Measurements from ENCODE around the gene COL25A1. TPM values are rescaled to one million over a fixed set of nuclear protein-coding genes. Genes with fewer than 3 reads are reported as not detected.

COL25A1 gene
- total RNA-seq, 1 experiment from 2014 or later = not detected

DNA sequence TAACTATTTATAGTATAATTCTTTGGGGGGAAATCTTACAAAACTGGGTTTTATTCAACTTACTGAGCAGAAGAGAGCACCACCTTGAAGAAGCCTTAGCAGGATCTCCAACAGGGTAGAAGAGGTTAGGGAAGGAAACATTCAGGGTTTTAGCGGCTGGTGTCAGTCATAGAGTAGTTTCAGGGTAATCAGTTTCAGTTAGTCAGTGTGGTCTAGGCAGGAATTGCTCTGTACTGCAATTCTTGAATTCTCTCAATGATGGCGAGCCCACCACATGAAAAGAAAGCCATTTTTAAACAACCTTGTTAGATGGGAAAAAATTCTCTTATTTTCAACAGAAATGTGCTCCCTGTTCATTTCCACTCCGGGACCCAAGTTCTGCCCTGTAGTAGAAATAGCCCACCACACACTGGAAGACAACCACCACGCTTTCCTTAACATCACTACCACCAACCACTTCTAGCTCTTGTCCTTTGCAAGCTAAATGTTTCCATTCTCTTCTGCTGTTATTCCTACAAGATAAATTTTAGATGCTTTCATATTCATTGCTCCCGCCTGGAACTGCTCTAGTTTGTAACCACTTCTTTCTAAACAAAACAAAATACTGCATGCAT is 25.9 kb downstream of the COL25A1 start:
- no peaks in the 10 kb centered on the region for H3K9me3 ChIP-seq (ENCODE audit: control insufficient read depth, insufficient read depth, low read depth, low read length)
- no TSS peak for BruUV-seq (replicated peaks)
- H3K27me3 ChIP-seq (ENCODE audit: control insufficient read depth, insufficient read depth, low read length) = no peaks in the 10 kb centered on the region
- no peaks in the 10 kb centered on the region for H3K36me3 ChIP-seq (ENCODE audit: control insufficient read depth, insufficient read depth, low read length)
- H3K4me1 ChIP-seq (ENCODE audit: control insufficient read depth, insufficient read depth, low read length) = no peaks in the 10 kb centered on the region
- no peak overlapping the region for H3K4me3 ChIP-seq (ENCODE audit: low read depth in 2 of 2, low read length in 2 of 2)
- no peak for DNase-seq (ENCODE audit: low read depth, low spot score)
- CTCF ChIA-PET = no interaction called here
- ATAC-seq = no peak
- in situ Hi-C loops (cut with HindIII; ENCODE audit: low pct_unique_long_range_greater_than_20kb, low sequenced_read_pairs) = no loop called here
- TF ChIP-seq, protein P1, sequence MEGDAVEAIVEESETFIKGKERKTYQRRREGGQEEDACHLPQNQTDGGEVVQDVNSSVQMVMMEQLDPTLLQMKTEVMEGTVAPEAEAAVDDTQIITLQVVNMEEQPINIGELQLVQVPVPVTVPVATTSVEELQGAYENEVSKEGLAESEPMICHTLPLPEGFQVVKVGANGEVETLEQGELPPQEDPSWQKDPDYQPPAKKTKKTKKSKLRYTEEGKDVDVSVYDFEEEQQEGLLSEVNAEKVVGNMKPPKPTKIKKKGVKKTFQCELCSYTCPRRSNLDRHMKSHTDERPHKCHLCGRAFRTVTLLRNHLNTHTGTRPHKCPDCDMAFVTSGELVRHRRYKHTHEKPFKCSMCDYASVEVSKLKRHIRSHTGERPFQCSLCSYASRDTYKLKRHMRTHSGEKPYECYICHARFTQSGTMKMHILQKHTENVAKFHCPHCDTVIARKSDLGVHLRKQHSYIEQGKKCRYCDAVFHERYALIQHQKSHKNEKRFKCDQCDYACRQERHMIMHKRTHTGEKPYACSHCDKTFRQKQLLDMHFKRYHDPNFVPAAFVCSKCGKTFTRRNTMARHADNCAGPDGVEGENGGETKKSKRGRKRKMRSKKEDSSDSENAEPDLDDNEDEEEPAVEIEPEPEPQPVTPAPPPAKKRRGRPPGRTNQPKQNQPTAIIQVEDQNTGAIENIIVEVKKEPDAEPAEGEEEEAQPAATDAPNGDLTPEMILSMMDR (IDR thresholded peaks at IDR 0.05) = no peak
- TF ChIP-seq POLR2AphosphoS5 (IDR thresholded peaks at IDR 0.05; ENCODE audit: low read depth, low read length) (no peak), SIN3A (IDR thresholded peaks at IDR 0.05; ENCODE audit: borderline replicate concordance, insufficient read depth, low read depth, low read length) (no peak), TCF7L2 (IDR thresholded peaks at IDR 0.05; ENCODE audit: low read depth, low read length) (no peak)
- TF ChIP-seq, protein P2, sequence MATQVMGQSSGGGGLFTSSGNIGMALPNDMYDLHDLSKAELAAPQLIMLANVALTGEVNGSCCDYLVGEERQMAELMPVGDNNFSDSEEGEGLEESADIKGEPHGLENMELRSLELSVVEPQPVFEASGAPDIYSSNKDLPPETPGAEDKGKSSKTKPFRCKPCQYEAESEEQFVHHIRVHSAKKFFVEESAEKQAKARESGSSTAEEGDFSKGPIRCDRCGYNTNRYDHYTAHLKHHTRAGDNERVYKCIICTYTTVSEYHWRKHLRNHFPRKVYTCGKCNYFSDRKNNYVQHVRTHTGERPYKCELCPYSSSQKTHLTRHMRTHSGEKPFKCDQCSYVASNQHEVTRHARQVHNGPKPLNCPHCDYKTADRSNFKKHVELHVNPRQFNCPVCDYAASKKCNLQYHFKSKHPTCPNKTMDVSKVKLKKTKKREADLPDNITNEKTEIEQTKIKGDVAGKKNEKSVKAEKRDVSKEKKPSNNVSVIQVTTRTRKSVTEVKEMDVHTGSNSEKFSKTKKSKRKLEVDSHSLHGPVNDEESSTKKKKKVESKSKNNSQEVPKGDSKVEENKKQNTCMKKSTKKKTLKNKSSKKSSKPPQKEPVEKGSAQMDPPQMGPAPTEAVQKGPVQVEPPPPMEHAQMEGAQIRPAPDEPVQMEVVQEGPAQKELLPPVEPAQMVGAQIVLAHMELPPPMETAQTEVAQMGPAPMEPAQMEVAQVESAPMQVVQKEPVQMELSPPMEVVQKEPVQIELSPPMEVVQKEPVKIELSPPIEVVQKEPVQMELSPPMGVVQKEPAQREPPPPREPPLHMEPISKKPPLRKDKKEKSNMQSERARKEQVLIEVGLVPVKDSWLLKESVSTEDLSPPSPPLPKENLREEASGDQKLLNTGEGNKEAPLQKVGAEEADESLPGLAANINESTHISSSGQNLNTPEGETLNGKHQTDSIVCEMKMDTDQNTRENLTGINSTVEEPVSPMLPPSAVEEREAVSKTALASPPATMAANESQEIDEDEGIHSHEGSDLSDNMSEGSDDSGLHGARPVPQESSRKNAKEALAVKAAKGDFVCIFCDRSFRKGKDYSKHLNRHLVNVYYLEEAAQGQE (IDR thresholded peaks at IDR 0.05; ENCODE audit: insufficient read depth in 1 of 2, low read depth in 2 of 2, low read length in 1 of 2) = no peak
- H3K27ac ChIP-seq (ENCODE audit: low read length) = no peak overlapping the region
- intact Hi-C loops (cut with micrococcal nuclease; ENCODE audit: unreplicated experiment) = no loop called here
- POLR2A ChIA-PET = no interaction called here

DNA sequence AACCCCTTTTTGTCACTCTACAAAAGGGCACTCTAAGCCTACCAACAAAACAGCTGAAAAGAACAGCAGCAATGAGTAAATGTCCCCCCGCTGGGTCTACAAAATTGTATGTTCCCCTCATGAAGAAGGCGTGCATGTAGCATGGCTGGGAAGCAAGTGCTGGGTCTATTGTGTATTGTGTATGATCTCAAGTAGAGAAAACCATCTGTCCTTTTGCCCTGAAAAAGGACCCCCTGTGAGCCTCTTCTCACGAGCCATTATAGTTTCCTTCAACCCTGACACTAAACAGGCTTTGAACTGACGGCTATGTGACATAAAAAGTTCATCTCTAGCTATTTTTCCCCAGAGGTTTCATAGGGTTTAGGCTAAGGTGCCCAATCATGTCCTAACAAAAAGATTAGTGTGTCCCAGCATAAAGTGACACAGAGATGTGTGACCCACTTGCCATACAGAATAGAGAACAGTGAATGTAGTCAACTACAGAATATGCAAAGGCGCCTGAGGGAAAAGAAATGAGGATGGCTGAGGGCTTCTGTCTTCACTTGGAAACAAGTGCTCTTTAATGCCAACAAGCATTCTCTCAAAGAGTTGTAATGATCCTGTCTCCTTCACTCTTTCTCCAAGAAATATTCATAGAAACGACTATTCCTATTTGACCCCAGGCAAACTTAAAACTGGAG is 27.3 kb downstream of the COL25A1 start:
- TF ChIP-seq SIN3A (IDR thresholded peaks at IDR 0.05; ENCODE audit: borderline replicate concordance, insufficient read depth, low read depth, low read length) = no peak
- TF ChIP-seq POLR2AphosphoS5 (IDR thresholded peaks at IDR 0.05; ENCODE audit: low read depth, low read length) = no peak
- TF ChIP-seq, protein P2 (IDR thresholded peaks at IDR 0.05; ENCODE audit: insufficient read depth in 1 of 2, low read depth in 2 of 2, low read length in 1 of 2) = no peak
- TF ChIP-seq, protein P1 (IDR thresholded peaks at IDR 0.05) = no peak
- no peak for TF ChIP-seq TCF7L2 (IDR thresholded peaks at IDR 0.05; ENCODE audit: low read depth, low read length)
- in situ Hi-C loops (cut with HindIII; ENCODE audit: low pct_unique_long_range_greater_than_20kb, low sequenced_read_pairs) (no loop called here), intact Hi-C loops (cut with micrococcal nuclease; ENCODE audit: unreplicated experiment) (no loop called here)
- Histone ChIP-seq H3K27ac (ENCODE audit: low read length) (no peak overlapping the region), H3K9me3 (ENCODE audit: control insufficient read depth, insufficient read depth, low read depth, low read length) (no peaks in the 10 kb centered on the region), H3K27me3 (ENCODE audit: control insufficient read depth, insufficient read depth, low read length) (no peaks in the 10 kb centered on the region), H3K4me1 (ENCODE audit: control insufficient read depth, insufficient read depth, low read length) (no peaks in the 10 kb centered on the region), H3K4me3 (ENCODE audit: low read depth in 2 of 2, low read length in 2 of 2) (no peak overlapping the region), H3K36me3 (ENCODE audit: control insufficient read depth, insufficient read depth, low read length) (no peaks in the 10 kb centered on the region)
- BruUV-seq (replicated peaks) = no TSS peak
- no peak for DNase-seq (ENCODE audit: low read depth, low spot score)
- CTCF ChIA-PET = no interaction called here
- no peak for ATAC-seq
- POLR2A ChIA-PET = no interaction called here

Measured in Panc1 (cell line).